Uterus (tissue), 2 donors: Measurements from ENCODE around the gene GAS7.

Experiments
- POLR2A ChIP-seq, 2 donors: fragments of 450-650 bp; IDR thresholded peaks; one replicate each; pipeline ENCODE4 v1.6.1; 2016; ENCODE audit warnings: antibody characterized with exemption in 2 of 2, mild to moderate bottlenecking in 1 of 2, moderate library complexity in 1 of 2
- TF ChIP-seq, protein P1 (sequence below), 4 experiments: fragments of 200-600 bp in 2 of 4; fragments of 450-650 bp in 2 of 4; sonication (generic) in 2 of 4; IDR thresholded peaks; one replicate each; pipeline ENCODE4 v1.5.1; 2016 to 2019; ENCODE audit warnings: antibody characterized with exemption in 4 of 4, mild to moderate bottlenecking in 2 of 4, moderate library complexity in 1 of 4

DNA sequence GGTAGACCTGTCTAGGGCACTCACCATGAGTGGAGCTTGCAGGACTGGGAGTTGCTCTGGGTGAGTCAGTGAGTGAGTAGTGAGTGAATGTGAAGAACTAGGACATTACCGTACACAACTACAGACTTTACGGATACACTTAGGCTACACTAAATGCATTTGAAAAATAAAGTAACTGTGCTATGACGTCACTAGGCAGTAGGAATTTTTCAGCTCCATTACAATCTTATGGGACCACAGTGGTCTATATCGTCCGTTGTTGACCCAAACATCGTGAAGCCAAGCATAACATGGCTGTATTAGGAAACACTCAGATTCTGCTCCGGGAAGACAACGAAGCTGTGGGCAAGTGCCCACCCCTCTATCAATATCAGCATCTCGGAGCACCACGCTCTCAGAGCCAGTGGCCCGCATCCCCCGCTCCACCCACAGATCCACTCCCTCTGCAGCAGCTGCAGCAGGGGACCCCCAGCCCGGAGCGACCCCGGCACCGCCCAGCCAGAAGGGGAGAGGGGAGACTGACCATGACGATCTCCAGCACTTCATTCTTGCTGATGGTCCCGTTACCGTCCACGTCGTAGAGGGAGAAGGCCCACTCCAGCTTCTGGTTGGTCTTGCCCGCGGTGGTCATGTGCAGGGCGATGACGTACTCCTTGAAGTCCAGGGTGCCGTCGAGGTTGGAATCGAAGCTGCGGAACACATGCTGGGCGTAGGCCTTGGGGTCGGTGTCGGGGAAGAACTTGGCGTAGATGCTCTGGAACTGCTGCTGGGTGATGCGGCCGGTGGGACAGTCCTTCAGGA lies 293.9 kb downstream of the GAS7 start:
- TF ChIP-seq, protein P1, sequence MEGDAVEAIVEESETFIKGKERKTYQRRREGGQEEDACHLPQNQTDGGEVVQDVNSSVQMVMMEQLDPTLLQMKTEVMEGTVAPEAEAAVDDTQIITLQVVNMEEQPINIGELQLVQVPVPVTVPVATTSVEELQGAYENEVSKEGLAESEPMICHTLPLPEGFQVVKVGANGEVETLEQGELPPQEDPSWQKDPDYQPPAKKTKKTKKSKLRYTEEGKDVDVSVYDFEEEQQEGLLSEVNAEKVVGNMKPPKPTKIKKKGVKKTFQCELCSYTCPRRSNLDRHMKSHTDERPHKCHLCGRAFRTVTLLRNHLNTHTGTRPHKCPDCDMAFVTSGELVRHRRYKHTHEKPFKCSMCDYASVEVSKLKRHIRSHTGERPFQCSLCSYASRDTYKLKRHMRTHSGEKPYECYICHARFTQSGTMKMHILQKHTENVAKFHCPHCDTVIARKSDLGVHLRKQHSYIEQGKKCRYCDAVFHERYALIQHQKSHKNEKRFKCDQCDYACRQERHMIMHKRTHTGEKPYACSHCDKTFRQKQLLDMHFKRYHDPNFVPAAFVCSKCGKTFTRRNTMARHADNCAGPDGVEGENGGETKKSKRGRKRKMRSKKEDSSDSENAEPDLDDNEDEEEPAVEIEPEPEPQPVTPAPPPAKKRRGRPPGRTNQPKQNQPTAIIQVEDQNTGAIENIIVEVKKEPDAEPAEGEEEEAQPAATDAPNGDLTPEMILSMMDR (IDR thresholded peaks at IDR 0.05) = no peak
- no peak for TF ChIP-seq POLR2A (IDR thresholded peaks at IDR 0.05)
